Fibroblast of lung (primary cell): ENCODE results near the gene FAM110A. TPM values are rescaled to one million over a fixed set of nuclear protein-coding genes. Genes with fewer than 3 reads are reported as not detected.

ENCODE experiments used
- DNase-seq, 2 donors: peaks; one replicate each; pipeline versions ENCODE4 v3.0.0 to v3.0.0-alpha.2; 2010; ENCODE audit warnings: low read depth in 2 of 2
- H2AFZ ChIP-seq: 2 replicates; pipeline ENCODE4 v1.5.1; 2012; ENCODE audit warnings: low read length, control low read depth, inconsistent platforms
- H3K27ac ChIP-seq: 2 replicates; pipeline ENCODE4 v1.5.1; 2011; ENCODE audit warnings: low read length, control low read depth; ENCODE audit not compliant: insufficient read depth
- H3K27me3 ChIP-seq: 2 replicates; pipeline ENCODE4 v1.5.1; 2011; ENCODE audit warnings: mild to moderate bottlenecking, low read length; ENCODE audit not compliant: control insufficient read depth, insufficient read depth
- H3K36me3 ChIP-seq: 2 replicates; pipeline ENCODE4 v1.5.1; 2011; ENCODE audit warnings: low read length; ENCODE audit not compliant: control insufficient read depth, insufficient read depth
- H3K4me1 ChIP-seq: 2 replicates; pipeline ENCODE4 v1.5.1; 2011; ENCODE audit warnings: low read length; ENCODE audit not compliant: control insufficient read depth, insufficient read depth; ENCODE audit errors: extremely low read depth
- H3K4me2 ChIP-seq: 2 replicates; pipeline ENCODE4 v1.5.1; 2011; ENCODE audit warnings: low read length, control low read depth; ENCODE audit not compliant: insufficient read depth; ENCODE audit errors: extremely low read depth
- H3K4me3 ChIP-seq, 4 experiments: fragments of 200-600 bp in 1 of 4; sonication (generic) in 1 of 4; replicated peaks in 1 of 4; 2 replicates each; pipeline ENCODE4 v1.5.1; 2011 to 2016; ENCODE audit warnings: low read length in 4 of 4, low read depth in 3 of 4, mild to moderate bottlenecking in 3 of 4, control low read depth in 2 of 4, inconsistent platforms in 1 of 4, mixed read lengths in 1 of 4; ENCODE audit not compliant: insufficient read depth in 1 of 4; ENCODE audit errors: control extremely low read depth in 1 of 4
- H3K79me2 ChIP-seq: 2 replicates; pipeline ENCODE4 v1.5.1; 2012; ENCODE audit warnings: mild to moderate bottlenecking, low read length, inconsistent platforms; ENCODE audit not compliant: control insufficient read depth, insufficient read depth
- H3K9ac ChIP-seq: 2 replicates; pipeline ENCODE4 v1.5.1; 2011; ENCODE audit warnings: mild to moderate bottlenecking, low read length, control low read depth; ENCODE audit not compliant: insufficient read depth
- H3K9me3 ChIP-seq: 2 replicates; pipeline ENCODE4 v1.5.1; 2012; ENCODE audit warnings: low read depth, low read length; ENCODE audit not compliant: control insufficient read depth, insufficient read depth
- H4K20me1 ChIP-seq: 2 replicates; pipeline ENCODE4 v1.5.1; 2011; ENCODE audit warnings: low read length; ENCODE audit not compliant: control insufficient read depth, insufficient read depth; ENCODE audit errors: extremely low read depth
- EZH2 ChIP-seq: IDR thresholded peaks from 2 replicates; pipeline ENCODE4 v1.5.1; 2012; ENCODE audit warnings: low read length, control low read depth, mild to moderate bottlenecking; ENCODE audit errors: missing control alignments
- polyA plus RNA-seq, 2 donors: library from polyadenylated mRNA; depleted of rRNA in 1 of 2; stranded (reverse) in 1 of 2; unstranded in 1 of 2; fragments of >200 nt; gene quantifications; 2 replicates each; pipeline ENCODE4 v1.2.1, GENCODE V29; 2011 to 2012; ENCODE audit warnings: missing spikeins in 1 of 2
- total RNA-seq: library from RNA; depleted of rRNA; stranded (reverse); fragments of >200 nt; gene quantifications from 2 replicates; pipeline ENCODE4 v1.2.1, GENCODE V29; 2014
- TF ChIP-seq, protein P1 (sequence below), 2 donors: IDR thresholded peaks in 1 of 2; conservative IDR thresholded peaks in 1 of 2; 1 replicate in 1 of 2; 2 replicates in 1 of 2; pipeline ENCODE4 v1.5.1; 2011 to 2012; ENCODE audit warnings: low read length in 2 of 2, control low read depth in 1 of 2, inconsistent platforms in 1 of 2, low read depth in 1 of 2, mild to moderate bottlenecking in 1 of 2

The FAM110A gene
- total and polyA plus RNA-seq, 2 donors (not counting 1 experiment from before 2014, with no cell fraction given) = 1.5 to 1.8 TPM

DNA sequence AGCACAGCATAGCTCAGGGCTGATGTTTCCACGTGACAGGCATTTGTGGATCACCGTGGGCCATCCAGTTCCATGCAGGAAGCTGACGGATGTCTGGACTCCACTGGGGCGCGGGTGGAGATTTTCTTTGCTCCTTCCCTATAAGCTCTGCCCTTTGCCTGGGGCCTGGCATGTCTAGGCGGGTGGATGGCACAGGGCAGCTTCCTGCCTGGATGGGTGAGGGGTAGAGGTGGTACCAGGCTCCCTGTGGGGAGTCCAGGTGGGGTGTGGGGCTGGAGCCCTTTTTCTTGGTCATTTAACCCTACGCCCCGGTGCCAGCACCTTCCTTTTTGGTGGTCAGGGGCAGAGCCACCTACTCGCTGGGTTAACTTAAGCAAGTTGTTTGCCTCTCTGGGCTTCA, 10.4 kb downstream of the FAM110A start:
- Histone ChIP-seq H3K27ac (no peak overlapping the region), H3K27me3 (no peaks in the 10 kb centered on the region), H3K4me2 (no peak overlapping the region), H3K9ac (no peak overlapping the region), H3K9me3 (no peaks in the 10 kb centered on the region), H4K20me1 (no peaks in the 10 kb centered on the region), H3K4me1 (no peaks in the 10 kb centered on the region), H3K36me3 (peaks cover 2% of the 10 kb centered on the region), H2AFZ (no peak overlapping the region), H3K4me3 (no peak overlapping the region), H3K79me2 (peaks cover 23% of the 10 kb centered on the region)
- no peak for DNase-seq
- TF ChIP-seq, protein P1, sequence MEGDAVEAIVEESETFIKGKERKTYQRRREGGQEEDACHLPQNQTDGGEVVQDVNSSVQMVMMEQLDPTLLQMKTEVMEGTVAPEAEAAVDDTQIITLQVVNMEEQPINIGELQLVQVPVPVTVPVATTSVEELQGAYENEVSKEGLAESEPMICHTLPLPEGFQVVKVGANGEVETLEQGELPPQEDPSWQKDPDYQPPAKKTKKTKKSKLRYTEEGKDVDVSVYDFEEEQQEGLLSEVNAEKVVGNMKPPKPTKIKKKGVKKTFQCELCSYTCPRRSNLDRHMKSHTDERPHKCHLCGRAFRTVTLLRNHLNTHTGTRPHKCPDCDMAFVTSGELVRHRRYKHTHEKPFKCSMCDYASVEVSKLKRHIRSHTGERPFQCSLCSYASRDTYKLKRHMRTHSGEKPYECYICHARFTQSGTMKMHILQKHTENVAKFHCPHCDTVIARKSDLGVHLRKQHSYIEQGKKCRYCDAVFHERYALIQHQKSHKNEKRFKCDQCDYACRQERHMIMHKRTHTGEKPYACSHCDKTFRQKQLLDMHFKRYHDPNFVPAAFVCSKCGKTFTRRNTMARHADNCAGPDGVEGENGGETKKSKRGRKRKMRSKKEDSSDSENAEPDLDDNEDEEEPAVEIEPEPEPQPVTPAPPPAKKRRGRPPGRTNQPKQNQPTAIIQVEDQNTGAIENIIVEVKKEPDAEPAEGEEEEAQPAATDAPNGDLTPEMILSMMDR (conservative IDR thresholded peaks at IDR 0.05 in 1 of 2, IDR thresholded peaks at IDR 0.05 in 1 of 2; ENCODE audit: low read depth in 1 of 2, low read length in 2 of 2) = no peak
- no peak for TF ChIP-seq EZH2

DNA sequence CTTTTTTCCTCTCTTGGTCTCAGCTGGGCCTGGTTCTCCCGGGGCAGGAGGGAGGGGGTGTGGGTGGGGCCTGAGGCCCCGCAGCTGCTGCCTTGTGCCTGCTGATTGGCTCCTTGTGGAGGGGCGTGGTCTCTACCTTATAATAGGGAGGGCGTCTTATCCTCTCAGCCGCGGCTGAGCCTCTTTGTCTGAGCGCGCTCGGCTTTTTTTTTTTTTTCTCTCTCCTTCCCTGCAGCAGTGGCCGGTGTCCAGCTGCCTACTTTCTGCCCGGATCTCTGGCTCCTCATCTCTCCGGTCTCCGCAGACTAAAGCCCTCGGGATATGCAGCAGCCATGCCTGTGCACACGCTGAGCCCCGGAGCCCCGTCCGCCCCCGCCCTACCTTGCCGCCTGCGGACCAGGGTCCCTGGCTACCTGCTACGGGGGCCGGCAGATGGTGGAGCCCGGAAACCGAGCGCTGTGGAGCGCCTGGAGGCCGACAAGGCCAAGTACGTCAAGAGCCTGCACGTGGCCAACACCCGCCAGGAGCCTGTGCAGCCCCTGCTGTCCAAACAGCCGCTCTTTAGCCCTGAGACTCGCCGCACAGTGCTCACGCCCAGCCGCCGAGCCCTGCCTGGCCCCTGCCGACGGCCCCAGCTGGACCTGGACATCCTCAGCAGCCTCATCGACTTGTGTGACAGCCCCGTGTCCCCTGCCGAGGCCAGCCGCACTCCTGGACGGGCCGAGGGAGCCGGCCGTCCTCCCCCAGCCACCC, 11.1 kb downstream of the FAM110A start:
- Histone ChIP-seq H3K27me3 (no peaks in the 10 kb centered on the region), H4K20me1 (no peaks in the 10 kb centered on the region), H3K36me3 (peaks cover 2% of the 10 kb centered on the region), H3K27ac (no peak overlapping the region), H3K9me3 (no peaks in the 10 kb centered on the region), H3K4me2 (peak overlapping the region; percentile 59), H3K4me1 (no peaks in the 10 kb centered on the region), H3K4me3 (peak overlapping the region; percentile 31 to 50 (median 38)), H2AFZ (peak overlapping the region; percentile 51), H3K79me2 (peaks cover 18% of the 10 kb centered on the region), H3K9ac (no peak overlapping the region)
- TF ChIP-seq EZH2 = no peak
- TF ChIP-seq, protein P1 (conservative IDR thresholded peaks at IDR 0.05 in 1 of 2, IDR thresholded peaks at IDR 0.05 in 1 of 2; ENCODE audit: low read depth in 1 of 2, low read length in 2 of 2) = no peak
- peak; percentile 87 to 90 for DNase-seq

DNA sequence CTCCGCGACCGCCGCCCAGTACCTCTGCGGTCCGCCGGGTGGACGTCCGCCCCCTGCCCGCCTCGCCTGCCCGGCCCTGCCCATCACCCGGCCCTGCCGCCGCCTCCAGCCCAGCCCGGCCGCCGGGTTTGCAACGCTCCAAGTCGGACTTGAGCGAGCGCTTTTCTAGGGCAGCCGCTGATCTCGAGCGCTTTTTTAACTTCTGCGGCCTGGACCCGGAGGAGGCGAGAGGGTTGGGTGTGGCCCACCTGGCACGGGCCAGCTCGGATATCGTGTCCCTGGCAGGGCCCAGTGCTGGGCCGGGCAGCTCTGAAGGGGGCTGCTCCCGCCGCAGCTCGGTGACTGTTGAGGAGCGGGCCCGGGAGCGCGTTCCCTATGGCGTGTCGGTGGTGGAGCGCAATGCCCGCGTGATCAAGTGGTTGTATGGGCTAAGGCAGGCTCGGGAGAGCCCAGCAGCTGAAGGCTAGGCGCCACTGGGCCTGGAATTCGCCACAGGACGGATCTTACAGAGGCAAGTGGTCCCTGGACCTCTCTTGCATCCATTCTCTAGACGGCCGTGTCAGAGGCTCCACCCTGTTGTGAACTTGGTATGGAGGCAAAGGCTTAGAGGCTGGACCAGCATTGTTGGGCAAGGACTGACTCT, 11.8 kb downstream of the FAM110A start:
- H3K27me3 ChIP-seq = no peaks in the 10 kb centered on the region
- H4K20me1 ChIP-seq = no peaks in the 10 kb centered on the region
- no peaks in the 10 kb centered on the region for H3K4me1 ChIP-seq
- no peaks in the 10 kb centered on the region for H3K9me3 ChIP-seq
- peaks cover 14% of the 10 kb centered on the region for H3K79me2 ChIP-seq
- no peak overlapping the region for H3K9ac ChIP-seq
- peaks cover 2% of the 10 kb centered on the region for H3K36me3 ChIP-seq
- no peak overlapping the region for H2AFZ ChIP-seq
- no peak for DNase-seq
- no peak overlapping the region for H3K4me2 ChIP-seq
- no peak for TF ChIP-seq EZH2
- TF ChIP-seq, protein P1 (conservative IDR thresholded peaks at IDR 0.05 in 1 of 2, IDR thresholded peaks at IDR 0.05 in 1 of 2; ENCODE audit: low read depth in 1 of 2, low read length in 2 of 2) = no peak
- no peak overlapping the region for H3K4me3 ChIP-seq
- H3K27ac ChIP-seq = no peak overlapping the region
